Panc1 (cell line): ENCODE measurements around the gene STEAP2. TPM values are rescaled to one million over a fixed set of nuclear protein-coding genes. Genes with fewer than 3 reads are reported as not detected.
A peak's percentile ranks its signal among the peaks of the same experiment; 100 is the strongest.

Experiments
- ATAC-seq: fragments of 200-7000 bp; cut with Tn5 transposase; 2 replicates; pipeline ENCODE4 v1.9.1; 2020; ENCODE audit warnings: mild to moderate bottlenecking, moderate library complexity
- BruUV-seq: library from RNA; stranded (reverse); fragments of 400-500 nt; replicated peaks from 2 replicates; lab custom pipeline; 2021; lab: Mats Ljungman, UMichigan
- CTCF ChIA-PET: fragments of 300-600 bp; sonication (Branson Sonifier 250); formaldehyde crosslinking; loops from one replicate; lab custom pipeline; 2022; ENCODE audit warnings: antibody characterized with exemption; lab: Charles Lee
- POLR2A ChIA-PET: fragments of 300-600 bp; sonication (Branson Sonifier 250); formaldehyde crosslinking; loops from one replicate; lab custom pipeline; 2022; ENCODE audit warnings: antibody characterized with exemption; lab: Charles Lee
- DNase-seq: peaks from one replicate; pipeline ENCODE4 v3.0.0-alpha.2; 2010; ENCODE audit warnings: low read depth, low spot score
- H3K27ac ChIP-seq: 2 replicates; pipeline ENCODE4 v1.5.1; 2011; ENCODE audit warnings: mild to moderate bottlenecking, low read length, inconsistent platforms
- H3K27me3 ChIP-seq: fragments of 200-500 bp; sonication (Bioruptor generic); 2 replicates; pipeline ENCODE4 v1.6.0; 2014; ENCODE audit warnings: low read length, inconsistent platforms; ENCODE audit not compliant: control insufficient read depth, insufficient read depth
- H3K36me3 ChIP-seq: fragments of 200-500 bp; sonication (Bioruptor generic); 2 replicates; pipeline ENCODE4 v1.5.1; 2014; ENCODE audit warnings: inconsistent platforms, mild to moderate bottlenecking, low read length, moderate library complexity; ENCODE audit not compliant: control insufficient read depth, insufficient read depth
- H3K4me1 ChIP-seq: 2 replicates; pipeline ENCODE4 v1.5.1; 2011; ENCODE audit warnings: inconsistent platforms, mild to moderate bottlenecking, low read length, moderate library complexity; ENCODE audit not compliant: control insufficient read depth, insufficient read depth
- H3K4me3 ChIP-seq, 2 experiments: 2 replicates each; pipeline ENCODE4 v1.5.1; 2011 to 2012; ENCODE audit warnings: low read depth in 2 of 2, low read length in 2 of 2, mild to moderate bottlenecking in 2 of 2, inconsistent platforms in 1 of 2, moderate library complexity in 1 of 2
- H3K9me3 ChIP-seq: fragments of 200-500 bp; sonication (Bioruptor generic); 2 replicates; pipeline ENCODE4 v1.5.1; 2014; ENCODE audit warnings: low read depth, mild to moderate bottlenecking, inconsistent platforms, low read length, moderate library complexity; ENCODE audit not compliant: control insufficient read depth, insufficient read depth
- POLR2AphosphoS5 ChIP-seq: IDR thresholded peaks from 2 replicates; pipeline ENCODE4 v1.6.1; 2012; ENCODE audit warnings: mild to moderate bottlenecking, low read depth, low read length, moderate library complexity
- SIN3A ChIP-seq: IDR thresholded peaks from 2 replicates; pipeline ENCODE4 v1.6.1; 2012; ENCODE audit warnings: low read depth, mild to moderate bottlenecking, low read length, moderate library complexity, borderline replicate concordance; ENCODE audit not compliant: insufficient read depth
- TCF7L2 ChIP-seq: IDR thresholded peaks from 2 replicates; pipeline ENCODE4 v1.6.1; 2011; ENCODE audit warnings: mild to moderate bottlenecking, low read depth, low read length, inconsistent platforms
- in situ Hi-C: cut with HindIII; loops from 2 replicates; pipeline ENCODE4 v1.10.0; 2016; ENCODE audit warnings: low sequenced_read_pairs, low pct_unique_long_range_greater_than_20kb
- intact Hi-C: fragments of 100-400 bp; cut with micrococcal nuclease; formaldehyde crosslinking; loops from one replicate; pipeline ENCODE4 v1.10.0; 2022; ENCODE audit not compliant: unreplicated experiment
- total RNA-seq: library from RNA; stranded (reverse); gene quantifications from one replicate; pipeline ENCODE4 v1.2.1, GENCODE V29; 2021; ENCODE audit not compliant: unreplicated experiment
- TF ChIP-seq, protein P1 (sequence below), 2 experiments: IDR thresholded peaks; 2 replicates each; pipeline ENCODE4 v1.6.1; 2011 to 2012; ENCODE audit warnings: low read depth in 2 of 2, control low read depth in 1 of 2, low read length in 1 of 2, mild to moderate bottlenecking in 1 of 2, moderate library complexity in 1 of 2; ENCODE audit not compliant: insufficient read depth in 1 of 2
- TF ChIP-seq, protein P2 (sequence below): fragments of 450-650 bp; IDR thresholded peaks from 2 replicates; pipeline ENCODE4 v1.5.1; 2017; ENCODE audit warnings: mild to moderate bottlenecking

STEAP2 gene
- total RNA-seq, 1 experiment from 2014 or later: 4.1 TPM

- peaks cover 4% of the 10 kb centered on the region; the same call in 1 of the 2 replicates for H3K4me1 ChIP-seq
- H3K9me3 ChIP-seq: no peaks in the 10 kb centered on the region
- in situ Hi-C loops: no loop called here
- ChIA-PET POLR2A (no interaction called here), CTCF (no interaction called here)
- BruUV-seq: no TSS peak
- no peak overlapping the region for H3K4me3 ChIP-seq
- no peaks in the 10 kb centered on the region for H3K27me3 ChIP-seq
- TF ChIP-seq SIN3A (no peak), TCF7L2 (no peak)
- TF ChIP-seq, protein P1, sequence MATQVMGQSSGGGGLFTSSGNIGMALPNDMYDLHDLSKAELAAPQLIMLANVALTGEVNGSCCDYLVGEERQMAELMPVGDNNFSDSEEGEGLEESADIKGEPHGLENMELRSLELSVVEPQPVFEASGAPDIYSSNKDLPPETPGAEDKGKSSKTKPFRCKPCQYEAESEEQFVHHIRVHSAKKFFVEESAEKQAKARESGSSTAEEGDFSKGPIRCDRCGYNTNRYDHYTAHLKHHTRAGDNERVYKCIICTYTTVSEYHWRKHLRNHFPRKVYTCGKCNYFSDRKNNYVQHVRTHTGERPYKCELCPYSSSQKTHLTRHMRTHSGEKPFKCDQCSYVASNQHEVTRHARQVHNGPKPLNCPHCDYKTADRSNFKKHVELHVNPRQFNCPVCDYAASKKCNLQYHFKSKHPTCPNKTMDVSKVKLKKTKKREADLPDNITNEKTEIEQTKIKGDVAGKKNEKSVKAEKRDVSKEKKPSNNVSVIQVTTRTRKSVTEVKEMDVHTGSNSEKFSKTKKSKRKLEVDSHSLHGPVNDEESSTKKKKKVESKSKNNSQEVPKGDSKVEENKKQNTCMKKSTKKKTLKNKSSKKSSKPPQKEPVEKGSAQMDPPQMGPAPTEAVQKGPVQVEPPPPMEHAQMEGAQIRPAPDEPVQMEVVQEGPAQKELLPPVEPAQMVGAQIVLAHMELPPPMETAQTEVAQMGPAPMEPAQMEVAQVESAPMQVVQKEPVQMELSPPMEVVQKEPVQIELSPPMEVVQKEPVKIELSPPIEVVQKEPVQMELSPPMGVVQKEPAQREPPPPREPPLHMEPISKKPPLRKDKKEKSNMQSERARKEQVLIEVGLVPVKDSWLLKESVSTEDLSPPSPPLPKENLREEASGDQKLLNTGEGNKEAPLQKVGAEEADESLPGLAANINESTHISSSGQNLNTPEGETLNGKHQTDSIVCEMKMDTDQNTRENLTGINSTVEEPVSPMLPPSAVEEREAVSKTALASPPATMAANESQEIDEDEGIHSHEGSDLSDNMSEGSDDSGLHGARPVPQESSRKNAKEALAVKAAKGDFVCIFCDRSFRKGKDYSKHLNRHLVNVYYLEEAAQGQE (IDR thresholded peaks at IDR 0.05; ENCODE audit: insufficient read depth in 1 of 2, low read depth in 2 of 2, low read length in 1 of 2): no peak
- H3K27ac ChIP-seq: no peak overlapping the region
- ATAC-seq (no peak), DNase-seq (no peak)
- intact Hi-C loops: no loop called here
- H3K36me3 ChIP-seq: no peaks in the 10 kb centered on the region
Observed at GRCh38 chr7:90239050-90239449, 27.5 kb downstream of the STEAP2 start.

DNA sequence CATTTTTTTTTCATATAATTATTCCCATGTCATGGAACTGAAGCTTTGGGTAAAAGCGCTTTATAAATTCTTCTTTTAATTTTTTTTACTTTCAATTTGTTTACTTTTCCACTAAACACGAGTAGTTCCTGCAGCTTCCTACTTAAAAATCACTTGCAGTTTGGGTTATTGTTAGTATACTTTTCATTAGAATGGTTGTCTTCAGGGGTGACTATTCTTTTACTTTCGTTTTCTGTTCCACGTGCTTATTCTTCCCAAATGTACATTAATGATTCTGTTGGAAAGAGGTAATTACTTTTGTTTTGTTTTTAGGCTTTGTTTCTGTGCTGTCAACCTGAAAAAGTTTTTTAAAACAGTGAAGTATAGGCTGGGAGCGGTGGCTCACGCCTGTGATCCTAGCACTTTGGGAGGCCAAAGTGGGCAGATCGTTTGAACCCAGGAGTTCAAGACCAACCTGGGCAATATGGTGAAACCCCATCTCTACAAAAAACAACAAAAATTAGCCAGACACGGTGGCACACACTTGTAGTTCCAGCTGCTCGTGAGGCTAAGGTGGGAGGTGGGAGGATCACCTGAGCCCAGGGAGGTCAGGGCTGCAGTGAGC, 28.2 kb downstream of the STEAP2 start:
- DNase-seq (no peak), ATAC-seq (no peak)
- no peak for TF ChIP-seq TCF7L2
- TF ChIP-seq, protein P1 (IDR thresholded peaks at IDR 0.05; ENCODE audit: insufficient read depth in 1 of 2, low read depth in 2 of 2, low read length in 1 of 2): no peak
- no peak for TF ChIP-seq POLR2AphosphoS5
- TF ChIP-seq SIN3A: no peak
- TF ChIP-seq, protein P2, sequence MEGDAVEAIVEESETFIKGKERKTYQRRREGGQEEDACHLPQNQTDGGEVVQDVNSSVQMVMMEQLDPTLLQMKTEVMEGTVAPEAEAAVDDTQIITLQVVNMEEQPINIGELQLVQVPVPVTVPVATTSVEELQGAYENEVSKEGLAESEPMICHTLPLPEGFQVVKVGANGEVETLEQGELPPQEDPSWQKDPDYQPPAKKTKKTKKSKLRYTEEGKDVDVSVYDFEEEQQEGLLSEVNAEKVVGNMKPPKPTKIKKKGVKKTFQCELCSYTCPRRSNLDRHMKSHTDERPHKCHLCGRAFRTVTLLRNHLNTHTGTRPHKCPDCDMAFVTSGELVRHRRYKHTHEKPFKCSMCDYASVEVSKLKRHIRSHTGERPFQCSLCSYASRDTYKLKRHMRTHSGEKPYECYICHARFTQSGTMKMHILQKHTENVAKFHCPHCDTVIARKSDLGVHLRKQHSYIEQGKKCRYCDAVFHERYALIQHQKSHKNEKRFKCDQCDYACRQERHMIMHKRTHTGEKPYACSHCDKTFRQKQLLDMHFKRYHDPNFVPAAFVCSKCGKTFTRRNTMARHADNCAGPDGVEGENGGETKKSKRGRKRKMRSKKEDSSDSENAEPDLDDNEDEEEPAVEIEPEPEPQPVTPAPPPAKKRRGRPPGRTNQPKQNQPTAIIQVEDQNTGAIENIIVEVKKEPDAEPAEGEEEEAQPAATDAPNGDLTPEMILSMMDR: no peak
- POLR2A ChIA-PET: no interaction called here
- CTCF ChIA-PET: no interaction called here
- Histone ChIP-seq H3K36me3 (no peaks in the 10 kb centered on the region; the same call in 1 of the 2 replicates), H3K4me3 (peak overlapping the region; percentile 12 to 34; a peak in 3 of 4 replicates), H3K4me1 (peaks cover 8% of the 10 kb centered on the region; the same call in 1 of the 2 replicates), H3K27ac (no peak overlapping the region), H3K27me3 (no peaks in the 10 kb centered on the region), H3K9me3 (no peaks in the 10 kb centered on the region)
- in situ Hi-C loops (no loop called here), intact Hi-C loops (no loop called here)
- BruUV-seq: no TSS peak
